ENCODE results near the gene ACSF3. TPM values are rescaled to one million over a fixed set of nuclear protein-coding genes. Genes with fewer than 3 reads are reported as not detected.

The ACSF3 gene
- total and polyA plus RNA-seq, 7 donors, result 19.7 to 42.2 (median 28.2) TPM

- peak overlapping the region; percentile 3 to 53 (median 38) for H3K27ac ChIP-seq
- DNase-seq, result peak; percentile 91
- intact Hi-C loops (cut with DNase I), result no loop called here
- H3K27me3 ChIP-seq, result no peaks in the 10 kb centered on the region
- H3K36me3 ChIP-seq, result peaks cover 0 to 18% (median 10%) of the 10 kb centered on the region in 4 donors
- H3K4me3 ChIP-seq, result no peak overlapping the region
- 10 to 51% methylated on average over 19 of the region's 19 CpGs for WGBS, 2 donors
- no peaks in the 10 kb centered on the region for H3K9me3 ChIP-seq
- TF ChIP-seq POLR2AphosphoS5 (IDR thresholded peaks at IDR 0.05) (peak in 3 of 4 donors; percentile 61 to 85 (median 68)), CTCF (IDR thresholded peaks at IDR 0.05) (no peak), POLR2A (IDR thresholded peaks at IDR 0.05) (no peak), EP300 (IDR thresholded peaks at IDR 0.05) (peak in 2 of 4 donors; percentile 55 to 79)
- H3K4me1 ChIP-seq, result peaks cover 0 to 29% (median 25%) of the 10 kb centered on the region in 4 donors
Observed at GRCh38 chr16:89155184-89155679, 61.6 kb downstream of the ACSF3 start.

GRCh38 chr16:89155851-89156739 lies 62.4 kb downstream of the ACSF3 start:
- no peak for DNase-seq
- intact Hi-C loops (cut with DNase I), result no loop called here
- TF ChIP-seq CTCF (IDR thresholded peaks at IDR 0.05) (no peak), POLR2AphosphoS5 (IDR thresholded peaks at IDR 0.05) (no peak), EP300 (IDR thresholded peaks at IDR 0.05) (no peak), POLR2A (IDR thresholded peaks at IDR 0.05) (no peak)
- H3K27ac ChIP-seq, result peak overlapping the region in 2 of 4 donors; percentile 45 to 53
- WGBS, 2 donors, result 28 to 67% methylated on average over 24 of the region's 24 CpGs
- no peaks in the 10 kb centered on the region for H3K27me3 ChIP-seq
- no peaks in the 10 kb centered on the region for H3K9me3 ChIP-seq
- H3K36me3 ChIP-seq, result peaks cover 0 to 11% (median 4%) of the 10 kb centered on the region in 4 donors
- H3K4me1 ChIP-seq, result peaks cover 0 to 29% (median 25%) of the 10 kb centered on the region in 4 donors
- no peak overlapping the region for H3K4me3 ChIP-seq

DNA sequence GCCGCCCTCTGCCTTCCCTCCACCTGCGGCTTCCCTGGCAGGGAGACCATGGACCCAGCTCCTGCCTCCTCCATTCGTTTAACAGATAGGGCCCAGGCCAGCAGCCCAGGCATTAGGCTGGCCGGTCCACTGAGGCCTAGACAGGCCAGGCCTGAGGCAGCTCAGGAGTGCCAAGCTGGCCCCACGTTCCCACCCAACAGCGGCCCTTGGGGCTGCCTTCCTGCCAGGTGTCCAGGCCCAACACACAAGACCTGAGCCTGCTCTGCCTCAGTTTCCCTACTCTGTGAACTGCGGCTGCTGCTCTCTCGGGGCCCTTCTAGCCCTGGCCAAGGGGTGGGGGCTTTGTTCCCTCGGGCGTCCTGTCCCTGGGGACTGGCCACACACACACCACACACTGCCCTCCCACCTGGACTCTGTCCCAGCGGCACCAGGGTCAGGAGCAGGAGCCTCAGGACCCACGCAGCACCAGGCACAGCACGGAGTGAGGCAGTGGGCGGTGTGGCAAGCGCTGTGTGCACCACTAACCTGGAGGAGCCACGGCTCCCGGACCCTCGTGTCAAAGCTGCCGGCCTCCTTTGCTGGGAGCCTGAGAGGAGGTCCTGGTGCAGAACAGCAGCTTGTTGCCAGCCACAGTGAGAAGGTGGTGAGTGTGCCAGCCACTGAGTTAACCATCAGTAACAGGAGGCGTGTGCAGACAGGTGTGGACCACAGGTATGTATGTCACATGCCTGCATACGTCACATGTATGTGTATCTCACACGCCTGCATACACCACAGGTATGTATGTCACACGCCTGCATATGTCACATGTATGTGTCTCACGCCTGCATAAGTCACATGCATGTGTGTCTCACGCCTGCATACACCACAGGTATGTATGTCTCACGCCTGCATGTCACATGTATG lies 63.3 kb downstream of the ACSF3 start:
- intact Hi-C loops (cut with DNase I), result no loop called here
- no peak for DNase-seq
- Histone ChIP-seq H3K27ac (no peak overlapping the region), H3K4me1 (peaks cover 0 to 29% (median 25%) of the 10 kb centered on the region in 4 donors), H3K9me3 (no peaks in the 10 kb centered on the region), H3K27me3 (peaks cover 0 to 4% (median 0%) of the 10 kb centered on the region in 3 donors), H3K4me3 (no peak overlapping the region), H3K36me3 (peaks cover 0 to 2% (median under 1%) of the 10 kb centered on the region in 4 donors)
- no peak for TF ChIP-seq CTCF (IDR thresholded peaks at IDR 0.05)
- TF ChIP-seq POLR2A (IDR thresholded peaks at IDR 0.05), result no peak
- TF ChIP-seq POLR2AphosphoS5 (IDR thresholded peaks at IDR 0.05), result no peak
- TF ChIP-seq EP300 (IDR thresholded peaks at IDR 0.05), result no peak
- 65 to 78% methylated on average over 26 of the region's 26 CpGs for WGBS, 2 donors

DNA sequence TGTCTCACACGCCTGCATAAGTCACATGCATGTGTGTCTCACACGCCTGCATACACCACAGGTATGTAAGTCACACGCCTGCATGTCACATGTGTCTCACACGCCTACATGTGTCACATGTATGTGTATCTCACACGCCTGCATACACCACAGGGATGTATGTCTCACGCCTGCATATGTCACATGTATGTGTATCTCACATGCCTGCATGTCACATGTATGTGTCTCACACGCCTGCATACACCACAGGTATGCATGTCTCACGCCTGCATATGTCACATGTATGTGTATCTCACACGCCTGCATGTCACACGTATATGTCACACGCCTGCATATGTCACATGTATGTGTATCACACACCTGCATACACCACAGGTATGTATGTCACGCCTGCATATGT lies 64.1 kb downstream of the ACSF3 start:
- no peak for TF ChIP-seq CTCF (IDR thresholded peaks at IDR 0.05)
- no peak for TF ChIP-seq POLR2AphosphoS5 (IDR thresholded peaks at IDR 0.05)
- TF ChIP-seq EP300 (IDR thresholded peaks at IDR 0.05), result no peak
- no peak for TF ChIP-seq POLR2A (IDR thresholded peaks at IDR 0.05)
- no peak overlapping the region for H3K4me3 ChIP-seq
- H3K9me3 ChIP-seq, result no peaks in the 10 kb centered on the region
- H3K36me3 ChIP-seq, result no peaks in the 10 kb centered on the region
- no peak overlapping the region for H3K27ac ChIP-seq
- DNase-seq, result no peak
- H3K27me3 ChIP-seq, result peaks cover 0 to 9% (median 0%) of the 10 kb centered on the region in 3 donors
- intact Hi-C loops (cut with DNase I), result no loop called here
- 92 to 95% methylated on average over 12 of the region's 12 CpGs for WGBS, 2 donors
- H3K4me1 ChIP-seq, result peaks cover 0 to 29% (median 25%) of the 10 kb centered on the region in 4 donors

Measured in sigmoid colon (tissue), 7 donors.